GM18526 (cell line): ENCODE data around the gene DCAF8L1.

ENCODE experiments used
- POLR2A ChIP-seq: IDR thresholded peaks from 3 replicates; pipeline ENCODE4 v1.6.1; 2011; ENCODE audit not compliant: insufficient read length; ENCODE audit errors: extremely low read depth

The DCAF8L1 gene

DNA sequence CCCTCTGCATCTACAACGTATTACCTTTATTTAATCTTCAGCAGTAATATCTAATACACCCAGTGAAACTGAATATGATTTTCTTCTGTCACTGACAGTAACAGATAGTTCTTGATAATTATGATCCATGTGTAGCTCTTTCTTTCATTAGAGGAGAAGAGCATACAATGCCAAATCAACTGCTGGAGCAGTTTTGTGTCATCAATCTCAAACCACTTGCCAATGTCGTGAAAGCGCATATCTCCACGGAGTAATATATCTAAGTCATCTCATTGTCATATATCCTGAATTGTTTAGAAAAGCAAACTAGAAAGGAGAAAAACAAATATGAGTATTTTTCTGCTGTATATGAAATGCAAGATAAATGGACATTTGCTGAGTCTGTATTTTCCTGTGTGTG, 47.9 kb downstream of the DCAF8L1 start:
- TF ChIP-seq POLR2A, result no peak
